IPS-NIHi11 (cell line): Measurements from ENCODE around the gene DYSF.
A peak's percentile ranks its signal among the peaks of the same experiment; 100 is the strongest.

Experiments used
- DNase-seq: peaks from one replicate; pipeline ENCODE4 v3.0.0; 2012; ENCODE audit warnings: mixed read lengths, low spot score

DYSF gene

DNA sequence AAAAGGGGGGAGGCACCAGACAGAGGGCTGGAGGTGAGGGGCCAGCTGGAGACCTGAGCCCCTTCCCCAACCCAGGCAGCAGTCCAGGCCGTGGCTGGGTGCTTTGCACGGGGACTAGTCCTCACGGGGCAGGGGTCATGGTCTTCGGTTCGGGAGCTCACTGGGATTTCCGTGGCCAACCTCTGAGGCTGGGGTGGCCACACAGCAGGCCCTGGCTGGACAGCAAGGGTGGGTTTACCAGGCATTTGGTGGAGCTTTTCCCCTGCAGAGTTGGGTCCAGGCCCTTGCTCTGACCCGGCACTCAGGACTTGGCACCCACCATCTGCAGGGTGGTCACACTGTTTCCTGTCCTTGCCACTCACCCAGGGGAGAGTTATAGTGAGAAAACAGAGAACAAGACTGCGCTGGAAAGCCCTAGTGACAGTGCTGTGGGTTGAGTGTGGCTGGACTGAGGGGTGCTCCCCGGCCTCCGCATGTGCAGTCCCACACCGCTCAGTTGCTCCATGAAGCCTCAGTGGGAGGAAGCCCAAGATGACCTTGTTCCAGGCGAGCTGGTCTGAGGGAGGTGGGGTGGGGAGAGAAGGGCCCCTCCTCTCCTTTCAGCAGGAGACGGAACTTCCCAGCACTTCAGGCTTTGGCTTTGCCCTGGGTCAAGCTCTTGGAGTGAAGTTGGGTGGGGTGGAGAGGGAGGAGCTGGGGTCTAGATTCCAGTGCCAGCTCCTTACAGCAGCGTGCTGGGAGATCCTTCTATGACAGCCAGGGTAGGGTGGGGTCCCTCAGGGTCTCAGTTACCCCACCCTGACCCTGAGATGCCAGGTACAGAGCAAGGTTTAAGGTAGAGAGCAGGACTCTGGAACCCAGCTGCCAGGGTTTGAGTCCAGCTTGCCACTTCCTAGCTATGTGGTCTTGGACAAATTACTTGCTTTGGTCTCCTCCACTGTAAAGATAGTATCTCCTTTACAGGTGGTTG lies 219.8 kb downstream of the DYSF start:
- no peak for DNase-seq

DNA sequence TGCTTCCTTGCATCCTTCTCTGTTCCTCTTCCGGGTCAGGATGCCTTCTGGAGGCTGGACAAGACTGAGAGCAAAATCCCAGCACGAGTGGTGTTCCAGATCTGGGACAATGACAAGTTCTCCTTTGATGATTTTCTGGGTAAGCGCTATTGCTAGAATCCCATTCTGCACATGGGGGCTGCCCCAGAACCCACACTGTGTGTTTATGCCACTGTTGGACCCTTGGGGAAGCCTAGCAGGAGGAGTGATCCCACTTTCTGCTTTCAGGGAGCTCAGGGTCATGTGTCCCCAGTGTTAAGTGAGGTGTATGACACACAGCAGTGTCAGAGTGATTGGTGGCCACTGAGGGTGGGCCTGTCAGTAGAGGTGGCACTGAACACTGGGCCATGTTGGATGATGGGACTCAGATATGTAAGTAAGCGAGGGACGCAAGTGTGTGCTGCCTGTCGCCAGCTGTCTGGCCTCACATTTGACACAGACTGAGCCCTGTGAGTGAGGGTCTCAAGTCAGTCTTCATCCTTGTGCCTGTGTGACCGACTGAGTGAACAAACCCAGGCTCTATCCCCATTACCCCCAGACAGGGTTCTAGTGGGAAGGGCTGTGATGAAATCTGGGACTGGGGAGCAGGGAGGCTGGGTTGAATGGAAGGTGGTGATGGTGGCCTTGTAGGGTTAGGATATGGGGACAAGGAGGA lies 220.9 kb downstream of the DYSF start:
- DNase-seq = no peak

DNA sequence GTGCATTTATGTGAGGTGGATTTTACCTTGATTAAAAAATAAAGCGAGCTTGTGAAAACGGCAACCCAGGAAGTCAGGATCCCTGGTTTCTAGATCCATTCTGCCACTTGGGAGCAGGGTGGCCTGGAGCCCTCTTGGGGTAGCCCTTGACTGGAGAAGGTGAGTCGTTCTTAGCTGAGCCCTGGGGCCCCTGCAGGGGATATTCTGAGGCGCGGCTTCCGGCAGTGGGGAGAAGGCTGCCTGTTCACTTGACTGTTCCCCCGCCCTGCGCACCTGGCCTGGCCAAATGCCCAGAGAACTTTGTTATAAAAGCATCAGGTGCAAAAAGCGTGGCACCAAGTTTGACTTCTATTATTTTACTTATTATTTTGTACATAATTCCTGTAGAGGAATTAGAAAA lies 221.9 kb downstream of the DYSF start:
- DNase-seq = peak; percentile 68

GRCh38 chr2:71678874-71679273 lies 225.5 kb downstream of the DYSF start:
- DNase-seq = no peak

- DNase-seq = no peak
Measured at GRCh38 chr2:71679491-71679890, 226.1 kb downstream of the DYSF start.

DNA sequence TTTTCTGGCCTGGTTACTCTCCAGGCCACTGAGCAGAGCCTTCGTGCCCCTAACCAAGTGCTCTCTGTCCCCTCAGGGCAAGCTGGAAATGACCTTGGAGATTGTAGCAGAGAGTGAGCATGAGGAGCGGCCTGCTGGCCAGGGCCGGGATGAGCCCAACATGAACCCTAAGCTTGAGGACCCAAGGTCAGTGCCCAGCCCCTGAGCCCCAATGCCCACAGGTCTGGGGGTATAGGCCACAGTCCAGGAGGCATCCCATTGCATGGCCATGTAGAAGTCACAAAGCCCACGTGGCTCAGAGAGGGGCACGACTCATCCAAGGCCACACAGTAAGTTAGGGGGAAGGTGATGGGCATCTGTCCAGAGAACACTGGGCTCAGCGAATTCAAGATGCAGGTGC lies 227.6 kb downstream of the DYSF start:
- no peak for DNase-seq

- DNase-seq = no peak
Measured at GRCh38 chr2:71681626-71682025, 228.3 kb downstream of the DYSF start.

DNA sequence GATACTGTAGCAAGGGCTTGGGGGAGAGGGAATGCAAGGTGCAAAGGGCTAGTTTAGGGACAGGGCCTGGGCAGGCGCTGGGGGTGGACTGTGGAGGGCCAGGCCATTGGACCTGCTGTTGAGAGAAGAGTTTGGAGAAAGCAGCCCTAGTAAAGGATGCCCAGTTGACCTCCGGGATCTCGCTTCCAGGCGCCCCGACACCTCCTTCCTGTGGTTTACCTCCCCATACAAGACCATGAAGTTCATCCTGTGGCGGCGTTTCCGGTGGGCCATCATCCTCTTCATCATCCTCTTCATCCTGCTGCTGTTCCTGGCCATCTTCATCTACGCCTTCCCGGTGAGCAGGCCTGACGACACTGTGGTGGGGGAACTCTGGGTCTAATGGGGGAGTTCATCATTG lies 229.0 kb downstream of the DYSF start:
- no peak for DNase-seq

- no peak for DNase-seq
Measured at GRCh38 chr2:71683070-71683469, 229.7 kb downstream of the DYSF start.

- no peak for DNase-seq
Measured at GRCh38 chr2:71683666-71684065, 230.3 kb downstream of the DYSF start.

- no peak for DNase-seq
Measured at GRCh38 chr2:71684226-71685072, 231.1 kb downstream of the DYSF start.

GRCh38 chr2:71685073-71685848 lies 231.9 kb downstream of the DYSF start:
- no peak for DNase-seq

DNA sequence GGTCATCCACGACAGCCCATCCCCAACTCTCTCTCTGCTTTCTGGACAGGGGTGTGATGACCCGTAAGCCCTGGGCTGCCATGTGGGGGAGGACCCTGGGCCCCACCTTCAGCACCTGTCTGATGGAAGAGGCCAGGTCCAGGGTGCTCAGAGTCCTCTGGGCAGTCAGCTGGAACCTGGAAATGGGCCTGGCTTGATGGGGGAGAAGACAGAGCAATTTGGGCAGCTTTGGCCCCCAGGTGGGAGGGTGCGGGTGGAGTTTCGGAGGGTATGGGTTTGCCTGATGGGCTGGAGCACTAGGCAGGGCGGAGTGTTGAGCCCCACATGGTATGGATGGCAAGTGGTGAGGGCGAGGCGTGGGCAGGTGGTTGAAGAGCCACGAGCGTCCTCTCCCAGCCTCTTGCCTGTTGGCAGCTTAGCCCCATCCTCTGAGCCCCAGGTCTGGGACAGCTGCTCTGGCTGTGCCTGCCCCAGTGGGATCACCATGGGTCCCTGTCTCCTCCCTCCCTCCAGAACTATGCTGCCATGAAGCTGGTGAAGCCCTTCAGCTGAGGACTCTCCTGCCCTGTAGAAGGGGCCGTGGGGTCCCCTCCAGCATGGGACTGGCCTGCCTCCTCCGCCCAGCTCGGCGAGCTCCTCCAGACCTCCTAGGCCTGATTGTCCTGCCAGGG lies 232.7 kb downstream of the DYSF start:
- no peak for DNase-seq

- DNase-seq = no peak
Measured at GRCh38 chr2:71686781-71687180, 233.4 kb downstream of the DYSF start.

- DNase-seq = no peak
Measured at GRCh38 chr2:71687412-71687811, 234.1 kb downstream of the DYSF start.

GRCh38 chr2:71688530-71688929 lies 235.2 kb downstream of the DYSF start:
- DNase-seq = no peak

GRCh38 chr2:71689393-71689792 lies 236.0 kb downstream of the DYSF start:
- no peak for DNase-seq

DNA sequence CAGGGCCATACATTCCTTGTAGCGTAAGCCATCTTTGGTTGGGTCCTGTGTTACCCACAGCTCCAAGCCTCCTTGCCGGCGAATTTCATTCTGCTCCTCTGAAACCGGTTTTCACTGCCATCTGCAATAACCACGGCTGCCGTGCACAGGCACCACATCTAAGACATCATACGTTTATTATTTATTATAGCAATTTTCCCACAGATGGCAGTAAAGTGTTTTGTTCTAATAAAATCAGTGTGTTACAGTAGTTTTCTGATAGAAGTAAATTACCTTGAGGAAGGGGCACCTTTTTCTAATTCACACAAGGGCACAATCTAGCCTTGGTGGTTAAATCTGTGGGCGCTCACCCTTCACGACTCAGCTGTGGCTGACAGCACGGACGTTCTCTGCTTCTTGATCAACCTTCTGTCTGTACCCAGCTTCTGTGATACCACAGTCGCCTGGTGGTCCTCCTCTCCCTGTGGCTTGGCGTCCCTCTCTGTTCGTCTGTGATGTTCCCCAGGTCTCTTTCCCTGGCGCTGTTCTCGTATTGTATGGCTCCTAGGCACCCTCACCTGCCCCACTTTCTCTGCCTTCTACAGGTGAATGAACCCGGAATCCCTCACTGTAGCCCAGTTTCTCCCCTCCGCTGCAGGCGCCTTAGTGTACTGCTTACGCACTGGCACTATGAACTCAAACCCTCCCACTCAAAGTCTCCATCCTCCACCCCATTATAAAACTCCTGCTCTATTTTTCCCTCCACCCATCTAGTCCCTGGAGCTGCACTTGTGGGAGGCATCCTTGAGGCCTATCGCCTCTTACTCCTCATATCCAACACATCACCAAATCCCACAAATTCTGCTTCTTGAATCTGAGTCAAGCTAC lies 236.8 kb downstream of the DYSF start:
- DNase-seq = no peak

- DNase-seq = no peak
Measured at GRCh38 chr2:71690876-71691475, 237.6 kb downstream of the DYSF start.
